Cerebellar cortex (tissue), 1 donor: ENCODE data around the gene NUDT22.

Source experiments
- DNase-seq: peaks from one replicate; pipeline ENCODE4 v3.0.0-alpha.2; 2015; ENCODE audit warnings: low spot score

NUDT22 gene

DNA sequence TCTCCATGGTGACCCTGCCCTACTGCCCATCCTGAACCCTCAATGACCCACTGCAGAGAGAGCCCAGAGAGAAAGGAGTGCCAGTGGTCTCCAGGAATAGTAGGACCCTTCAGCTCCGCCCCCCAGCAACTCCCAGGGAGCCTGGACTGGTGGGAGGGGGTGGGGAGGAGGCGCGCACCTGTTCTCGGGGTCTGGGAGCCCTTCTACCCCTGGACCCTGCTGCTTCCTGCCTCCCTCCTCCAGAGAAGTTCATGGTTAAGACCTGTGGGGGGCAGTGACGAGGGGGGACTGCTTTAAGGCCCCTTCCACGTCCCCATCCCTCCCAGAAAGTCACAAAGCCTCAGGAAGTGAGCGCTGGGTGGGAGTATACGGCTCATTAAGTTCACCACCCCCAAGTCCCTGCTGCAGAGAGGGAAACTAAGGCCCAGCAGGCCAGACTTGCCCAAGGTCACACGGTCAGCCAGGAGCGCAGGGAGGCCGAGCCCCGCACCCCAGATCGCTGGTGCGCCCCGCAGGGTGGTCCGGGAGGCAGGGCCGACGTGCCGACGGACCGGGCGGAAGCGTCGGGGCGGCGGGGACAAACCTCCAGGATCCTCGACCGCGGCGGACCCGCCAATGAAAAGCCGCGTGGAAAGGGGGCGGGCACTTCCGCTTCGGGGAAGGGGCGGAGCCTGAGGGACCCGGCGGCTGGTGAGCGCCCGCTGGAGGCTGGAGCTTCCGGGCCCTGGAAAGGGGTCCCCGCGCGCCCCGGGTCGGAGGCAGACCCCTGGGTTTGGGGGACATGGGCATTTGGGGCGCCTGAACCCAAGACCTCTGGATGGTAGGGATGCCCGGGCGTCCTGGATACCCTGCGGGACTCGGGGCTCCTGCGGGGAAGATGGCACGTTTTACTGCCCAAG lies at the start of gene NUDT22, which contains the start of gene TRPT1:
Gene NUDT22, plus strand, starts transcription at position 667 of the 899 bp plus-strand sequence. CDS start 379 bp downstream, outside the sequence.
Gene TRPT1, minus strand, starts transcription at position 579 of the 899 bp plus-strand sequence. Its CDS starts 326 bp downstream, at position 253.
- DNase-seq = peak; percentile 82

- no peak for DNase-seq
Observed at GRCh38 chr11:64176751-64177150, 49.3 kb upstream of the NUDT22 start.

DNA sequence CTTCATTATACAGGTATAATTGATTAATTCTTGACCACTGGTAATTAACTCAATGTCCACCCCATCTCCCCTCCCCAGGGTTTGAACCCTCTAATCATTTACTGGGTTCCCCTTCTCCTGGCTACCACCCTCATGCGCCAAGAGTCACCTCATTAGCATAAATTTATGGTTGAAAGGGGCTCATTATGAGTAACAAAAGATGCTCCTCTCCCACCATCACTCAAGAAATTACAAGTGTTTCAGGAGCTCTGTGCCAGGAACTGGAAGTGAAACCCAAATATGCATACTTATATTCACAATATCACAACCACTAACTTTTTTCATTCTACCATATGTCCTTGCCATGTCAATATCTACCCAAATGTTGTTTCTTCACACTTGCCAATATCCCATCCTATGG lies 47.9 kb upstream of the NUDT22 start:
- no peak for DNase-seq

GRCh38 chr11:64178951-64179639 lies 47.0 kb upstream of the NUDT22 start:
- no peak for DNase-seq

DNA sequence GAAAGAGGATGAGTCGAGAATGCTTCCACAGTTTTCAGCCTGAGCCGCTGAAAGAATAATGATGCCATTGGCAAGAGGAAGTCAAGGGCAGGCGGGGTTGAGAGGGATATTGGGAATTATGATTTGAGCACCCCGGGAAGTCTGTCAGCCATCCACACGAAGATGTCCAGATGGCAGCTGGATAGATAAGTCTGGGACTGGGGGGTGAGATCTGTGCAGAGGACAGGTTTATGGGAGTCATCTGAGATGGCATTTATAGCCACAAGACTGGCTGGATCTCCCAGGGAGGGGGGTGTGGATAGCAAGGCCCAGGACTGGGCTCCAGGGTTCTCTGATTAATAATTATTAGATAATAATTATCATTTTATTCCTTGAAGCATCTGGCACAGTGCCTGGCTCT lies 45.2 kb upstream of the NUDT22 start:
- no peak for DNase-seq

DNA sequence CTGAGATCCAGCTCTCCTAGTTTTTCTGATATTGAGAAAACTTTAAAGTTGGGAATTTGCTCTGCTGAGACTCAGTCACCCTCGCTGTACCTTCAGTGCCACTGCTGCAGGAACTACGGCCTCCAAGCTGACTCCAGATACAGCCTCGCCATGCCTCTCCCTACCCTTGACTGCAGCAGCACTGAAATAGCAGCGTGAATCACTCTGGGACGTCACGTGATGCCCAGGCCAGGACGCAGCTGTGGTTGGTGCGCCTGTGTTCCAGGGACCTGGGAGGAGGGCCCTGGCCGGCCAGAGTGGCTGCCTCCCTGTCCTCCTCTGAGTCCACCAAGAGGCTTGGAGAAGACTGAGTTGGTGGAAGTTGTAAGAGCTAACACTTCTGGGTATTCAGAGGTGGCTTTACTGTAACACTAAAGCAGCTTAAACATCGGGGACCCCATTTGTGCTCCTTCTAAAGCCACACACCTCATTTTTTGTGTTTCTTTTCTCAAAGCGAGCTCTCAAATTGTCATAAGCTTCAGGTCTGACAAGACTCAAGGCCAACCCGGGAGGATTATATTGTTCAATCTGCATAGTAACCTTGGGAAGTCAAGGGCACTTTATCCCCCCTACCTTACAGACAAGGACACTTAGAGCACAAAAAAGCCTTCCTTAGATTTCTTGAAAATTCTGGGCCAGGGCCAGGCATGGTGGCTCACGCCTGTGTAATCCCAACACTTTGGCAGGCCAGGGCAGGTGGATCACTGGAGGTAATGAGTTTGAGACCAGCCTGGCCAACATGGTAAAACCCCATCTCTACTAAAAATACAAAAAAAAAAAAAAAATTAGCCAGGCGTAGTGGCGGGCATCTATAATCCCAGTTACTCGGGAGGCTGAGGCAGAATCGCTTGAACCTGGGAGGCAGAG lies 44.3 kb upstream of the NUDT22 start:
- DNase-seq = peak; percentile 86

GRCh38 chr11:64183890-64184289 lies 42.2 kb upstream of the NUDT22 start:
- DNase-seq = no peak

- peak; percentile 80 for DNase-seq
Observed at GRCh38 chr11:64185175-64185692, 40.8 kb upstream of the NUDT22 start.

- peak; percentile 100 for DNase-seq
Observed at GRCh38 chr11:64185693-64186491, 40.2 kb upstream of the NUDT22 start, which contains the start of gene STIP1. Gene STIP1 (plus strand): TSS chr11:64186171. CDS start chr11:64186262, 91 bp downstream.

DNA sequence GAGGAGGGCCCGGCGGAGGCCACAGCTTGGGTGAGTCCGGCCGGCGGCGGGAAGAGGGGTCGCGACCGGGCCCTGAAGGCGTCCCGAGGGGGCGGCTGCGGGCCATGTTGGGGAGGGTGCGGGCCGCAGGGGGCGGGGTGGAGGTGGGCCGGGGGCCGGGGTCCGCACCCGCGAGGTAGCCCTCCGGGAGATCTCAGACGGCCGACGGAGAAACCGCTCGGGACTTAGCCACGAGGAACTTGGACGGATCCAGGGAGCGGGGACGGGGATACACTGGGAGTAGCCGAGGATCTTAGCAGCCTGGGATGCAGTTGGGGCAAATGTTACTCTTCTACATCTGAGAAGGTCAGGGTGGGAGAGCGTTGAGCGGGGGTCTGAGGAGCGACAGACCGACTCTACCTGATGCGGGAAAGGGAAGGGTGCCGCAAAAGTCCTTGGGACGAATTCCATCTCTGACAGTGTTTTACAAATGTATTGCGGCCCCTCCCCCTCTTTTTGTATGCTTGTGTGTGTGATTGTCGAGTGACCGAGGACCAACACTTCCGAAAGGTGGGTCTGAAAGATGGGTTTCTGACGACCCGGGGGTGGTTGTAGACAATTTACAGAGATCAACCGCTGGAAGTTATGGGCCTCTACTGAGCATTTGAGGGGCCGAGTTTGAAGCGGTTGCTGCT lies 39.4 kb upstream of the NUDT22 start:
- DNase-seq = no peak

DNA sequence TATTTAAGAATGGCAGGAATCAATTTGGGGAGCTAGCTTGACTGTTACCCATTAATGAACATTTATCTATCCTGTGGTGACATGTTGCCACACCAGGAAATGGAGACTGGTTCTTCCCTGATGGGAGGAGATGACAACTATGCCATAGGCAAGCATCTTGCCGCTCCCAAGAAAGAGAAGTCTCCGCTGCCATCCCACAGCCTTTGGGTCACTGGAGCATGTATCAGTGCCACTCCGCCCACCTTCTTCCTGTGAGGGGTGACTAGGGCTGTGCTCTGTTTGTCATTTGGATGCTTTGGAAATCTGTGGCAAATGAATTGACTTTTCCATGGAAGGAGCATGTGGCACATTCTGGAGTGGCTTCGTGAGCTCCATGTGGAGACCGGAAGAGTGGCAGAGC lies 33.6 kb upstream of the NUDT22 start:
- no peak for DNase-seq

- no peak for DNase-seq
Observed at GRCh38 chr11:64196626-64197025, 29.4 kb upstream of the NUDT22 start.

DNA sequence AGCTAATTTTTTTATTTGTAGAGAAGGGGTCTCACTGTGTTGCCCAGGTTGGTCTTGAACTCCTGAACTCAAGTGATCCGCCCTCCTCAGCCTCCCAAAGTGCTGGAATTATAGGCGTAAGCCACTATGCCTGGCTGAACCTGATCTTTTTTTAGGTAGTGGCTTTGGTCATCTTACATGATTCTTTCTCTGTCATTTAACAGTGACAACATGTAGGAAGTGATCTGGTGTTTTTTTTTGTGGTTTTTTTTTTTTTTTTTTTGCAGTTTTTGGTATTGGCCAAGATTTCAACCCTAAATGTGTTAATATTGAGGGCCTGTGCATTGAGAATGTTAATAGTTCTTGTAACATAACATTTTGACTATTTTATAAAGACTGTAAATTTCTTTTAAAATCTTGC lies 27.6 kb upstream of the NUDT22 start:
- DNase-seq = no peak

- DNase-seq = no peak
Observed at GRCh38 chr11:64201543-64201942, 24.5 kb upstream of the NUDT22 start.

DNA sequence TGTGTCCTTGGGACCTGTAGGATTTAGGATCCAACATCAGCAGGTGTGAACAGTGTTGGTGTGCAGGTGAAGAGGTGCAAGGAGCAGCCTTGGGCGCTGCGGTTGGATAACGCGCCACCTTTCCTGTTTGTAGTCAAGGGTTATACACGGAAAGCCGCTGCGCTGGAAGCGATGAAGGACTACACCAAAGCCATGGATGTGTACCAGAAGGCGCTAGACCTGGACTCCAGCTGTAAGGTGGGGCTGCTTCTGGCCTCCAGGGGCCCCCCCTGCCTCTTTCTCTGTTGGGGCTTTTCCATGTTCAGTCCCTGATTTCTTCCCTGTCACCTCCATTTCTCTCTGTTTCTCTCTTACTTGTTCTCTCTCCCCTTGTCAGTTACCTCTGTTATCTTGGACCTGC lies 23.1 kb upstream of the NUDT22 start:
- no peak for DNase-seq

- DNase-seq = no peak
Observed at GRCh38 chr11:64203421-64204079, 22.5 kb upstream of the NUDT22 start.

DNA sequence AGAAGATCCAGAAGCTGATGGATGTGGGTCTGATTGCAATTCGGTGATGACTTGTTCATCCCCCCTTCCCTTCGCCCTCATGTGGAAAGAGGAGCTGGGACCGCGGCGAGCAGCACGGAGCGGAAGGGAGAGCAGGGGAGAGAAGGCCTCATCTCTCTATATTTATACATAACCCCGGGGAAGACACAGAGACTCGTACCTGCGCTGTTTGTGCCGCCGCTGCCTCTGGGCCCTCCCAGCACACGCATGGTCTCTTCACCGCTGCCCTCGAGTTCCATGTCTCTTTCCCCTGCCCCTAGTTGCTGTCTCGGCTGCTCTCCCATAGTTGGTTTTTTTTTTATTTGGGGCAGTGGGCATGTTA lies 22.0 kb upstream of the NUDT22 start:
- DNase-seq = no peak

GRCh38 chr11:64204464-64204989 lies 21.5 kb upstream of the NUDT22 start:
- DNase-seq = peak; percentile 91

- DNase-seq = no peak
Observed at GRCh38 chr11:64206457-64207255, 19.4 kb upstream of the NUDT22 start, which contains the start of gene FERMT3. Gene FERMT3 (plus strand): TSS chr11:64206721. CDS start chr11:64207365, 644 bp downstream.
